HG02588 (cell line): ENCODE results near the gene FAXDC2.
"Not testable (repeated sequence)": the region's sequence is repeated elsewhere in the genome, so short reads cannot be mapped to it uniquely, and the experiment has no call there.

Source experiments
- ATAC-seq: cut with Tn5 transposase; IDR thresholded peaks from one replicate; pipeline ENCODE4 v1.9.1; 2021; ENCODE audit warnings: mild to moderate bottlenecking, moderate library complexity; ENCODE audit not compliant: unreplicated experiment

Gene FAXDC2

GRCh38 chr5:154830596-154830995, 19.8 kb downstream of the FAXDC2 start:
- ATAC-seq = no peak

GRCh38 chr5:154830219-154830595, 20.2 kb downstream of the FAXDC2 start:
- ATAC-seq = no peak

GRCh38 chr5:154829589-154830218, 20.7 kb downstream of the FAXDC2 start:
- no peak for ATAC-seq

DNA sequence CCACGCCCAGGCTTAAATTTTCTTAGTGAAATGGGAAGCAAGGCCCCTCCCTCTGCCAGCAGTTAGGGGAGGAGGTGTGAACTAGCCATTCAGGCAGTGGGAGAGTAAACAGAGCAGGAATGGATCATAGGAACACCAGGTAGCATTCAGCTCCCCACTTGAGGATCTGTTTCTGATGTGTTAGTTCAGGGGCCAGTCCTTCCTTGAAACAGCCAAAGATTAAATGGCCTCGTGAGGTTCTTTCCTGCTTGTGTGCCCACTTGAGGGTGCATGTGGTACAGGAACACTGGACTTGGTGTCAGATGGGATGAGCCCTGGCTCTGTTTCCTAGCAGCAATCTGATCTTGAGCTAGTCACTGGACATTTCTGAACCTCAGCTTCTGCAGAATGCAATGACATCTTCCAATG, 21.2 kb downstream of the FAXDC2 start:
- no peak for ATAC-seq

DNA sequence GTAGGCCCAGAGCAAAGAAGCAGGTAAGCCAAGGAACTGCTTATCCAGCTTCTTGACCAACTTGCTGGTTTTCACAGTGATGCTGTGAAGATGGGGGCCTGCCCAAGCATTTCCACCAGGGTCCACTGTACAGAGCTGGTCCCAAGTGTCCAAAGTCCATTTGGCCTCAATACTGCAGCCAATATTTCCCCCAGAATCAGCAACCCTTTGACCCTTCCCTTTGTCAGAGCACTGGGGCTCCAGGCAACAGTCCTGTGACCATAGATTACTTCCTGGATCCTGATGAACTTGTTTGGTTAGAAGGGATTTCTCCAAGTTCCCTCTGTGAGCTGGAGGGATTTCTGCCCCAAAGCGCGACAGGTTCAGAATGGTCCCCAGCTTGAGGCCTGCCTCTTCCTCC, 26.3 kb downstream of the FAXDC2 start:
- no peak for ATAC-seq

DNA sequence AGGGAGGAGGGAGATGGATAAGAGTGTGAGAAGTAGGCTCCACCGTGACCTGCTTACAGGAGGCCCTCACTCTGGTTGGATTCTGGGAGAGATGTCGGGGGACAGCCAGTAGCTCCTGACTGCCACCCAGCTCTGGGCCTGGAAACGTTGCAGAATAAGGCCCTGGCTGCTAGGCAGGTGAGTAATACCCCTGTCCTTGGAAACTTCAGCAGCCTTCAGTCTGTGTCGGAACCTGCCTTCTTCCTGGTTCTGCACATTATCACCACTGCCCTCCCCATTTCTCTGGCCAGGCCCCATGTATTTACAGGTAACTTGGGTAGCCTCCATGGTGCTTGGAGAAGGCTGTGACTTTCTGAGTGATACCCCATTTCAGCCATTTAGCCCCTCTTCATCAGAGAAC, 26.8 kb downstream of the FAXDC2 start:
- no peak for ATAC-seq

- not testable (repeated sequence) for ATAC-seq
These were observed 27.5 kb downstream of the FAXDC2 start for GRCh38 chr5:154822896-154823295.

GRCh38 chr5:154820383-154820782, 30.0 kb downstream of the FAXDC2 start:
- no peak for ATAC-seq

GRCh38 chr5:154819546-154819945, 30.9 kb downstream of the FAXDC2 start:
- ATAC-seq = no peak

- ATAC-seq = no peak
These were observed 31.8 kb downstream of the FAXDC2 start for GRCh38 chr5:154818471-154819116.

GRCh38 chr5:154817815-154818214, 32.6 kb downstream of the FAXDC2 start:
- ATAC-seq = no peak

- ATAC-seq = no peak
These were observed 33.4 kb downstream of the FAXDC2 start for GRCh38 chr5:154816891-154817492.

GRCh38 chr5:154815684-154816247, 34.6 kb downstream of the FAXDC2 start:
- no peak for ATAC-seq

DNA sequence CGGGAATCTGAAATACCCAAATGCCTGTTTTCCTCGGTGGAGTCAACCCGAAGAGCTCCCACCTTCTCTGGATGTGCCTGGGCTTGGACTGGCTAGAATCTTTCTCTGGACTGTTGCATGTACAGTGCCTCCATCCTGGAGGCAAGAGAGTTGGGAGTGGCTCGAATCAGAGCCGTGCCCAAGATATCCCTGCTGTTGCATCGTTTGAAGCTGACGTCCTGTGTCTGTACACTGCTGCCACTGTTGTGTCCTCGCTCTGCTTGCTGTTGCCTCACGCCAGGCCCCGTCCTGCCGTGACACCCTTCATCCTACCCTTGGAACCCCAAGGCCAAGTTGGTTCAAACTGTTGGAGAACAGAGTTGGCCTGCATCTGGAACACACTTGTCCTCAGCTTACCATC, 35.4 kb downstream of the FAXDC2 start:
- no peak for ATAC-seq

- no peak for ATAC-seq
These were observed 36.7 kb downstream of the FAXDC2 start for GRCh38 chr5:154813736-154814135.

- ATAC-seq = no peak
These were observed 37.2 kb downstream of the FAXDC2 start for GRCh38 chr5:154813158-154813557.

GRCh38 chr5:154811653-154812465, 38.5 kb downstream of the FAXDC2 start:
- ATAC-seq = no peak

DNA sequence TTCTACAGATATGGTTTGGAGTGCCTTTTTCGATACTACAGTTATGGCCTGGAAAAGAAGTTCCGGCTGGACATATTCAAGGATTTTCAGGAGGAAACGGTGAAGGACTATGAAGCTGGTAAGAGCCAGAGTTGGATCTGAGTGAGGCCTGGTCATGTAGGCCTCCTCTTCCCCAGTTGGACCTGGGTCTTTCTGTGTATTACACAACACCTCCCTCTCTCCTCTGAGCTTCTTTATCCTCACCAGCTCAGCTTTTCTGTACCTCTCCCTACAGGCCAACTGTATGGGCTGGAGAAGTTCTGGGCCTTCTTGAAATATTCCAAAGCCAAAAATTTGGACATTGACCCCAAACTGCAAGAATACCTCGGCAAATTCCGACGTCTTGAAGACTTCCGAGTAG, 39.2 kb downstream of the FAXDC2 start:
- no peak for ATAC-seq

DNA sequence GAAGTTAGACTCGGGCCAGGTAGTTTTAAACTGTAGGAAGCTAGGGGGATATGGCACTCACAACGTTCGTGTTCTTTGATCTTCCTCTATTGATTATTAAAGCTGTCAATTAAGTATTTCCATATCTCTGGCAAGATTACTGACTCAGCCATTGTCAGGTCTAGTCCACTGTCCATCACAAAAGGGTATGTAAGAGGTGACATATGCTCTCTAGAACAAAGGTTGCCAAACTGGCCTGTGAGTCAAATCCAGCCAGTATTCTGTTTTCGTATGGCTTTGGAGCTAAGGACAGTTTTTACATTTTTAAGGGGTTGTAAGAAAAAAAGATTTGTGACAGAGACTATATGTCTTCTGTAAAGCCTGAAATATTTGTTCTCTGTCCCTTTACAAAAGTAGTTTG, 44.2 kb downstream of the FAXDC2 start:
- ATAC-seq = no peak

- ATAC-seq = no peak
These were observed 48.4 kb downstream of the FAXDC2 start for GRCh38 chr5:154802050-154802449.

DNA sequence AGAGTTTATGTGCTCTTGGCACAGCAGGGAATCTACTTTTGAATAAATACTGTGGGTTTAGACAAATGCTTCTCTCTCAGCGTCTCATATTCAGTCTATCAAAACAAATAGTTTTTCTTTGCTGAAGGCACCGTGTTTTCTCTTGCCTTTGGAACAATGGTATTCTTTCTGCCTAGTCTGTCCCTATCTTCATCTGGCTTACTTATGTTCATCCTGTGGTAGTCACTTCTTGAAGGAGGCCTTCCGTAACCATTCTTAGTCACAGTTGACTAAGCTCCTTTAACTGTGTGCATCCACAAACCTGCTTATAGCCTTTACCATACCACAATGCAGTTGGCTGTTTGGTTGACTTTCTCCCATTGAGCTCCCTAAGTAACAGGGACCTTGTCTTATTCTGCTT, 49.3 kb downstream of the FAXDC2 start:
- no peak for ATAC-seq
